CD4-positive, alpha-beta memory T cell (primary cell): Measurements from ENCODE around the gene HACE1. TPM values are rescaled to one million over a fixed set of nuclear protein-coding genes. Genes with fewer than 3 reads are reported as not detected.
"Not testable (repeated sequence)": the region's sequence is repeated elsewhere in the genome, so short reads cannot be mapped to it uniquely, and the experiment has no call there.

Experiments used
- CTCF ChIA-PET: fragments of 350-600 bp; sonication (Branson Sonifier 250); formaldehyde crosslinking; loops from one replicate; lab custom pipeline; 2021; ENCODE audit warnings: inconsistent platforms; ENCODE audit not compliant: partially characterized antibody; lab: Charles Lee
- POLR2A ChIA-PET: fragments of 350-600 bp; sonication (Branson Sonifier 250); formaldehyde crosslinking; loops from one replicate; lab custom pipeline; 2021; ENCODE audit not compliant: partially characterized antibody; lab: Charles Lee
- DNase-seq, 5 donors: peaks; one replicate each; pipeline versions ENCODE4 v3.0.0 to v3.0.0-alpha.2; 2020 to 2022; ENCODE audit warnings: mixed read lengths in 1 of 5
- H3K27ac ChIP-seq: one replicate; pipeline ENCODE4 v1.7.0; 2013; ENCODE audit warnings: low read depth, low read length
- H3K27me3 ChIP-seq: 2 replicates; pipeline ENCODE4 v1.7.0; 2013; ENCODE audit warnings: mild to moderate bottlenecking, low read length, moderate library complexity; ENCODE audit not compliant: insufficient read depth
- H3K36me3 ChIP-seq: 2 replicates; pipeline ENCODE4 v1.7.0; 2013; ENCODE audit warnings: mild to moderate bottlenecking, low read length, moderate library complexity; ENCODE audit not compliant: insufficient read depth
- H3K4me1 ChIP-seq: 2 replicates; pipeline ENCODE4 v1.7.0; 2013; ENCODE audit warnings: mild to moderate bottlenecking, low read length, moderate library complexity; ENCODE audit not compliant: insufficient read depth
- H3K4me3 ChIP-seq, 2 donors: one replicate each; pipeline ENCODE4 v1.7.0; 2013; ENCODE audit warnings: low read length in 2 of 2, mild to moderate bottlenecking in 1 of 2
- H3K9me3 ChIP-seq, 2 donors: one replicate each; pipeline ENCODE4 v1.7.0; 2013; ENCODE audit warnings: low read length in 2 of 2, control low read depth in 1 of 2; ENCODE audit not compliant: control insufficient read depth in 1 of 2
- H3K27ac Mint-ChIP-seq, 7 donors: one replicate each; pipeline ENCODE4 v1.8.0; 2020 to 2021; ENCODE audit warnings: mixed read lengths in 7 of 7, mild to moderate bottlenecking in 6 of 7, inconsistent platforms in 3 of 7, moderate library complexity in 3 of 7
- H3K27me3 Mint-ChIP-seq, 2 donors: one replicate each; pipeline ENCODE4 v1.8.0; 2020 to 2021; ENCODE audit warnings: mixed read lengths in 2 of 2
- H3K36me3 Mint-ChIP-seq, 2 donors: one replicate each; pipeline ENCODE4 v1.8.0; 2020 to 2021; ENCODE audit warnings: mixed read lengths in 2 of 2, inconsistent platforms in 1 of 2, mild to moderate bottlenecking in 1 of 2
- H3K4me1 Mint-ChIP-seq, 4 donors: one replicate each; pipeline ENCODE4 v1.8.0; 2020 to 2021; ENCODE audit warnings: mixed read lengths in 4 of 4, mild to moderate bottlenecking in 1 of 4
- H3K4me3 Mint-ChIP-seq, 8 donors: one replicate each; pipeline ENCODE4 v1.8.0; 2020 to 2021; ENCODE audit warnings: mixed read lengths in 8 of 8, mild to moderate bottlenecking in 7 of 8, moderate library complexity in 6 of 8, inconsistent platforms in 3 of 8
- H3K9me3 Mint-ChIP-seq, 8 donors: one replicate each; pipeline ENCODE4 v1.8.0; 2020 to 2021; ENCODE audit warnings: mixed read lengths in 8 of 8, mild to moderate bottlenecking in 5 of 8, inconsistent platforms in 3 of 8, moderate library complexity in 1 of 8
- intact Hi-C: fragments of 100-400 bp; cut with micrococcal nuclease; formaldehyde crosslinking; loops from one replicate; pipeline ENCODE4 v1.15.1; 2023
- polyA plus RNA-seq, 2 donors: library from polyadenylated mRNA; unstranded; fragments of 300-500 nt; fragmentation: Illumina TruSeq; gene quantifications; one replicate each; pipeline ENCODE4 v1.2.3, GENCODE V29; 2021
- total RNA-seq, 2 experiments: library from RNA; stranded (reverse); gene quantifications; one replicate each; pipeline ENCODE4 v1.2.3, GENCODE V29; 2021

The HACE1 gene
- total and polyA plus RNA-seq, 4 experiments from 2014 or later, result 3.6 to 16.0 (median 9.8) TPM

GRCh38 chr6:104771258-104771832 lies 88.4 kb downstream of the HACE1 start:
- CTCF ChIA-PET, result interaction anchor here (0.9 to 5.9 kb wide), 8 partner anchors 15 to 315 kb away, joined by 3 to 106 read pairs (median 4); no protein-coding TSS in a partner anchor

GRCh38 chr6:104768906-104769305 lies 90.8 kb downstream of the HACE1 start:
- H3K36me3 Mint-ChIP-seq, result peaks cover 10 to 13% of the 10 kb centered on the region in 2 donors
- POLR2A ChIA-PET, result no interaction called here
- no peak overlapping the region for H3K27ac ChIP-seq
- H3K9me3 ChIP-seq, result no peaks in the 10 kb centered on the region
- H3K27ac Mint-ChIP-seq, result no peak overlapping the region
- no peak overlapping the region for H3K4me3 ChIP-seq
- no peaks in the 10 kb centered on the region for H3K27me3 ChIP-seq
- no peaks in the 10 kb centered on the region for H3K27me3 Mint-ChIP-seq
- H3K4me1 ChIP-seq, result no peaks in the 10 kb centered on the region
- H3K36me3 ChIP-seq, result no peaks in the 10 kb centered on the region
- intact Hi-C loops, result no loop called here
- CTCF ChIA-PET, result interaction anchor here (5.5 kb wide), 1 partner anchor 86 kb away, joined by 106 read pairs; no protein-coding TSS in a partner anchor
- DNase-seq, result no peak
- no peak overlapping the region for H3K4me3 Mint-ChIP-seq
- peaks cover 8 to 14% (median 12%) of the 10 kb centered on the region in 4 donors for H3K4me1 Mint-ChIP-seq
- no peaks in the 10 kb centered on the region for H3K9me3 Mint-ChIP-seq

More at GRCh38 chr6:104771258-104771832, 88.4 kb downstream of the HACE1 start:
- intact Hi-C loops, result loop anchor here (1.0 kb wide), 1 partner anchor 88 kb away; no protein-coding TSS in a partner anchor
- Mint-ChIP-seq H3K36me3 (peaks cover 3 to 8% of the 10 kb centered on the region in 2 donors), H3K27ac (peak overlapping the region in 1 of 7 donors; percentile 65), H3K27me3 (no peaks in the 10 kb centered on the region), H3K4me3 (no peak overlapping the region), H3K9me3 (no peaks in the 10 kb centered on the region), H3K4me1 (peaks cover 8 to 14% (median 10%) of the 10 kb centered on the region in 4 donors)
- Histone ChIP-seq H3K9me3 (no peaks in the 10 kb centered on the region), H3K27me3 (no peaks in the 10 kb centered on the region), H3K36me3 (no peaks in the 10 kb centered on the region), H3K27ac (no peak overlapping the region), H3K4me3 (no peak overlapping the region), H3K4me1 (no peaks in the 10 kb centered on the region)
- peak in 4 of 5 donors; percentile 38 to 52 (median 41) for DNase-seq
- POLR2A ChIA-PET, result no interaction called here

GRCh38 chr6:104766595-104766994 lies 93.1 kb downstream of the HACE1 start:
- Mint-ChIP-seq H3K27ac (no peak overlapping the region), H3K4me3 (no peak overlapping the region), H3K36me3 (peaks cover 19 to 22% of the 10 kb centered on the region in 2 donors), H3K27me3 (no peaks in the 10 kb centered on the region), H3K9me3 (peaks cover 0 to 4% (median 1%) of the 10 kb centered on the region in 8 donors), H3K4me1 (peaks cover 8 to 14% (median 12%) of the 10 kb centered on the region in 4 donors)
- intact Hi-C loops, result no loop called here
- Histone ChIP-seq H3K4me1 (no peaks in the 10 kb centered on the region), H3K27me3 (no peaks in the 10 kb centered on the region), H3K9me3 (no peaks in the 10 kb centered on the region), H3K27ac (no peak overlapping the region), H3K4me3 (no peak overlapping the region), H3K36me3 (no peaks in the 10 kb centered on the region)
- CTCF ChIA-PET, result interaction anchor here (5.5 kb wide), 1 partner anchor 84 kb away, joined by 106 read pairs; no protein-coding TSS in a partner anchor
- POLR2A ChIA-PET, result no interaction called here
- DNase-seq, result no peak

- H3K36me3 Mint-ChIP-seq, result peaks cover 58 to 72% of the 10 kb centered on the region in 2 donors
- Histone ChIP-seq H3K27me3 (no peaks in the 10 kb centered on the region), H3K9me3 (no peaks in the 10 kb centered on the region), H3K4me3 (no peak overlapping the region), H3K4me1 (no peaks in the 10 kb centered on the region), H3K36me3 (no peaks in the 10 kb centered on the region), H3K27ac (no peak overlapping the region)
- no peak for DNase-seq
- ChIA-PET POLR2A (no interaction called here), CTCF (interaction anchor here (0.6 to 1.0 kb wide), 2 partner anchors 8 to 70 kb away, joined by 3 to 4 read pairs; no protein-coding TSS in a partner anchor)
- intact Hi-C loops, result no loop called here
- H3K27me3 Mint-ChIP-seq, result no peaks in the 10 kb centered on the region
- peaks cover 6 to 42% (median 24%) of the 10 kb centered on the region in 8 donors for H3K9me3 Mint-ChIP-seq
- H3K4me3 Mint-ChIP-seq, result peak overlapping the region in 1 of 8 donors; percentile 6
- H3K4me1 Mint-ChIP-seq, result peaks cover 0 to 7% (median 3%) of the 10 kb centered on the region in 4 donors
- H3K27ac Mint-ChIP-seq, result no peak overlapping the region
Observed at GRCh38 chr6:104754788-104755409, 104.8 kb downstream of the HACE1 start.

- Histone ChIP-seq H3K4me1 (no peaks in the 10 kb centered on the region), H3K9me3 (no peaks in the 10 kb centered on the region), H3K36me3 (no peaks in the 10 kb centered on the region), H3K4me3 (no peak overlapping the region), H3K27ac (no peak overlapping the region), H3K27me3 (no peaks in the 10 kb centered on the region)
- Mint-ChIP-seq H3K9me3 (peaks cover 2 to 36% (median 24%) of the 10 kb centered on the region in 8 donors), H3K27me3 (no peaks in the 10 kb centered on the region), H3K4me3 (no peak overlapping the region), H3K36me3 (peaks cover 43 to 62% of the 10 kb centered on the region in 2 donors), H3K4me1 (peaks cover 0 to 3% (median 0%) of the 10 kb centered on the region in 4 donors), H3K27ac (no peak overlapping the region)
- DNase-seq, result no peak
- POLR2A ChIA-PET, result no interaction called here
- intact Hi-C loops, result no loop called here
- CTCF ChIA-PET, result no interaction called here
Observed at GRCh38 chr6:104753251-104753650, 106.5 kb downstream of the HACE1 start.

- peaks cover 21 to 40% of the 10 kb centered on the region in 2 donors for H3K36me3 Mint-ChIP-seq
- POLR2A ChIA-PET, result no interaction called here
Observed at GRCh38 chr6:104750449-104750848, 109.3 kb downstream of the HACE1 start.

GRCh38 chr6:104739124-104739523 lies 120.6 kb downstream of the HACE1 start:
- H3K36me3 ChIP-seq, CTCF ChIA-PET, H3K4me1 Mint-ChIP-seq, H3K4me3 ChIP-seq, DNase-seq, H3K9me3 ChIP-seq, intact Hi-C loops, H3K4me1 ChIP-seq, H3K4me3 Mint-ChIP-seq, H3K27me3 ChIP-seq, H3K9me3 Mint-ChIP-seq, POLR2A ChIA-PET, H3K27ac Mint-ChIP-seq, H3K27ac ChIP-seq, H3K27me3 Mint-ChIP-seq: not testable (repeated sequence)
- peaks cover 6 to 13% of the 10 kb centered on the region in 2 donors for H3K36me3 Mint-ChIP-seq

More at GRCh38 chr6:104750449-104750848, 109.3 kb downstream of the HACE1 start:
- peak overlapping the region in 1 of 7 donors; percentile 28 for H3K27ac Mint-ChIP-seq
- H3K27me3 Mint-ChIP-seq, result no peaks in the 10 kb centered on the region
- Histone ChIP-seq H3K27me3 (no peaks in the 10 kb centered on the region), H3K36me3 (no peaks in the 10 kb centered on the region), H3K4me1 (no peaks in the 10 kb centered on the region), H3K27ac (no peak overlapping the region), H3K4me3 (no peak overlapping the region), H3K9me3 (no peaks in the 10 kb centered on the region)
- no peak for DNase-seq
- peaks cover 2 to 20% (median 15%) of the 10 kb centered on the region in 8 donors for H3K9me3 Mint-ChIP-seq
- intact Hi-C loops, result no loop called here
- H3K4me1 Mint-ChIP-seq, result peaks cover 0 to 3% (median 0%) of the 10 kb centered on the region in 4 donors
- CTCF ChIA-PET, result interaction anchor here (1.0 kb wide), 1 partner anchor 40 kb away, joined by 3 read pairs; no protein-coding TSS in a partner anchor
- H3K4me3 Mint-ChIP-seq, result no peak overlapping the region
